Measurements from ENCODE around the gene GMEB1. TPM values are rescaled to one million over a fixed set of nuclear protein-coding genes. Genes with fewer than 3 reads are reported as not detected.

The GMEB1 gene
- total RNA-seq, 1 experiment from 2014 or later = 13.3 TPM

GRCh38 chr1:28736450-28737306 is 68.1 kb downstream of the GMEB1 start, which contains the start of gene YTHDF2:
Gene YTHDF2 (plus strand): TSS chr1:28736940. CDS start chr1:28737121, 181 bp downstream.
- peaks cover 47% of the 10 kb centered on the region for H3K36me3 Mint-ChIP-seq (ENCODE audit: insufficient read depth, unreplicated experiment)
- BruUV-seq (replicated peaks) = no TSS peak
- peaks cover 8% of the 10 kb centered on the region for H3K4me1 Mint-ChIP-seq (ENCODE audit: insufficient read depth, unreplicated experiment)
- peak within 1 kb of the TSS; percentile 98 for H3K27ac Mint-ChIP-seq (ENCODE audit: low read depth, unreplicated experiment)
- peak within 1 kb of the TSS; percentile 96 for H3K4me3 Mint-ChIP-seq (ENCODE audit: unreplicated experiment)
- ChIA-PET CTCF (interaction anchor here (0.5 to 2.8 kb wide), 26 partner anchors 9 to 477 kb away, joined by 3 to 17 read pairs (median 3); partner anchors contain the start of gene GMEB1), POLR2A (interaction anchor here (0.6 to 7.3 kb wide), 43 partner anchors 9 to 478 kb away, joined by 3 to 95 read pairs (median 5); partner anchors contain the start of genes EPB41, GMEB1, RCC1 and RNU11)
- no peaks in the 10 kb centered on the region for H3K27me3 Mint-ChIP-seq (ENCODE audit: insufficient read depth, unreplicated experiment)
- TF ChIP-seq, protein P1, sequence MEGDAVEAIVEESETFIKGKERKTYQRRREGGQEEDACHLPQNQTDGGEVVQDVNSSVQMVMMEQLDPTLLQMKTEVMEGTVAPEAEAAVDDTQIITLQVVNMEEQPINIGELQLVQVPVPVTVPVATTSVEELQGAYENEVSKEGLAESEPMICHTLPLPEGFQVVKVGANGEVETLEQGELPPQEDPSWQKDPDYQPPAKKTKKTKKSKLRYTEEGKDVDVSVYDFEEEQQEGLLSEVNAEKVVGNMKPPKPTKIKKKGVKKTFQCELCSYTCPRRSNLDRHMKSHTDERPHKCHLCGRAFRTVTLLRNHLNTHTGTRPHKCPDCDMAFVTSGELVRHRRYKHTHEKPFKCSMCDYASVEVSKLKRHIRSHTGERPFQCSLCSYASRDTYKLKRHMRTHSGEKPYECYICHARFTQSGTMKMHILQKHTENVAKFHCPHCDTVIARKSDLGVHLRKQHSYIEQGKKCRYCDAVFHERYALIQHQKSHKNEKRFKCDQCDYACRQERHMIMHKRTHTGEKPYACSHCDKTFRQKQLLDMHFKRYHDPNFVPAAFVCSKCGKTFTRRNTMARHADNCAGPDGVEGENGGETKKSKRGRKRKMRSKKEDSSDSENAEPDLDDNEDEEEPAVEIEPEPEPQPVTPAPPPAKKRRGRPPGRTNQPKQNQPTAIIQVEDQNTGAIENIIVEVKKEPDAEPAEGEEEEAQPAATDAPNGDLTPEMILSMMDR (IDR thresholded peaks at IDR 0.05; ENCODE audit: unreplicated experiment) = peak; percentile 93
- intact Hi-C loops (cut with micrococcal nuclease) = loop anchor here (1.0 kb wide), 1 partner anchor 88 kb away; the partner anchor contains the start of gene RNU11
- DNase-seq (ENCODE audit: unreplicated experiment) = peak; percentile 97
- H3K9me3 Mint-ChIP-seq (ENCODE audit: unreplicated experiment) = no peaks in the 10 kb centered on the region

GRCh38 chr1:28737307-28738132 is 68.9 kb downstream of the GMEB1 start:
- Mint-ChIP-seq H3K36me3 (ENCODE audit: insufficient read depth, unreplicated experiment) (peaks cover 55% of the 10 kb centered on the region), H3K4me3 (ENCODE audit: unreplicated experiment) (peak overlapping the region; percentile 96), H3K27me3 (ENCODE audit: insufficient read depth, unreplicated experiment) (no peaks in the 10 kb centered on the region), H3K9me3 (ENCODE audit: unreplicated experiment) (no peaks in the 10 kb centered on the region), H3K27ac (ENCODE audit: low read depth, unreplicated experiment) (peak overlapping the region; percentile 98), H3K4me1 (ENCODE audit: insufficient read depth, unreplicated experiment) (peaks cover 8% of the 10 kb centered on the region)
- intact Hi-C loops (cut with micrococcal nuclease) = no loop called here
- ChIA-PET CTCF (interaction anchor here (0.5 to 2.8 kb wide), 15 partner anchors 10 to 478 kb away, joined by 3 to 17 read pairs (median 4); no protein-coding TSS in a partner anchor), POLR2A (interaction anchor here (0.6 to 7.3 kb wide), 32 partner anchors 8 to 479 kb away, joined by 3 to 95 read pairs (median 5); partner anchors contain the start of genes EPB41, GMEB1, RCC1 and RNU11)
- peak; percentile 60 for DNase-seq (ENCODE audit: unreplicated experiment)
- TF ChIP-seq, protein P1 (IDR thresholded peaks at IDR 0.05; ENCODE audit: unreplicated experiment) = no peak
- BruUV-seq (replicated peaks) = no TSS peak

- no TSS peak for BruUV-seq (replicated peaks)
- intact Hi-C loops (cut with micrococcal nuclease) = no loop called here
- DNase-seq (ENCODE audit: unreplicated experiment) = peak; percentile 23
- Mint-ChIP-seq H3K27me3 (ENCODE audit: insufficient read depth, unreplicated experiment) (no peaks in the 10 kb centered on the region), H3K4me1 (ENCODE audit: insufficient read depth, unreplicated experiment) (peaks cover 25% of the 10 kb centered on the region), H3K27ac (ENCODE audit: low read depth, unreplicated experiment) (no peak overlapping the region), H3K4me3 (ENCODE audit: unreplicated experiment) (peak overlapping the region; percentile 96), H3K36me3 (ENCODE audit: insufficient read depth, unreplicated experiment) (peaks cover 81% of the 10 kb centered on the region), H3K9me3 (ENCODE audit: unreplicated experiment) (no peaks in the 10 kb centered on the region)
- TF ChIP-seq, protein P1 (IDR thresholded peaks at IDR 0.05; ENCODE audit: unreplicated experiment) = no peak
- POLR2A ChIA-PET = interaction anchor here (1.0 to 7.3 kb wide), 9 partner anchors 10 to 232 kb away, joined by 3 to 74 read pairs (median 12); partner anchors contain the start of genes GMEB1, RNU11 and TAF12
- CTCF ChIA-PET = interaction anchor here (0.9 kb wide), 1 partner anchor 138 kb away, joined by 3 read pairs; no protein-coding TSS in a partner anchor
These were observed 71.5 kb downstream of the GMEB1 start for GRCh38 chr1:28740118-28740517.

All from MCF 10A (cell line).